IMR-90 (cell line): Measurements from ENCODE around the gene EGLN1. TPM values are rescaled to one million over a fixed set of nuclear protein-coding genes. Genes with fewer than 3 reads are reported as not detected.

Source experiments
- ATAC-seq: fragments of 200-7000 bp; cut with Tn5 transposase; 2 replicates; pipeline ENCODE4 v1.9.1; 2020; ENCODE audit warnings: low read depth, mild to moderate bottlenecking, moderate library complexity
- BruUV-seq: library from RNA; stranded (reverse); fragments of 400-500 nt; replicated peaks from 2 replicates; lab custom pipeline; 2021; lab: Mats Ljungman, UMichigan
- CTCF ChIA-PET: fragments of 300-600 bp; formaldehyde crosslinking; extraction: SDS; loops from one replicate; lab custom pipeline; 2021; ENCODE audit warnings: antibody characterized with exemption; lab: Yijun Ruan, JAX
- POLR2A ChIA-PET: fragments of 300-600 bp; sonication (Branson Sonifier 250); formaldehyde crosslinking; loops from one replicate; lab custom pipeline; 2022; ENCODE audit warnings: antibody characterized with exemption; ENCODE audit not compliant: unreplicated experiment; lab: Charles Lee
- DNase-seq: peaks from one replicate; pipeline ENCODE4 v3.0.0; 2013
- H2AFZ ChIP-seq: replicated peaks from 2 replicates; pipeline ENCODE3; 2013; ENCODE audit warnings: low read length, mild to moderate bottlenecking; ENCODE audit not compliant: poor library complexity
- H2AK5ac ChIP-seq: 2 replicates; pipeline ENCODE4 v1.6.1; 2013; ENCODE audit warnings: low read depth, low read length, inconsistent platforms
- H2AK9ac ChIP-seq: replicated peaks from 2 replicates; pipeline ENCODE3; 2013; ENCODE audit warnings: mild to moderate bottlenecking, low read depth, low read length, moderate library complexity; ENCODE audit not compliant: poor library complexity
- H2BK120ac ChIP-seq: 2 replicates; pipeline ENCODE4 v1.6.1; 2013; ENCODE audit warnings: low read depth, low read length, inconsistent platforms
- H2BK15ac ChIP-seq: 3 replicates; pipeline ENCODE4 v1.6.1; 2013; ENCODE audit warnings: low read depth, low read length, inconsistent platforms
- H2BK20ac ChIP-seq: 2 replicates; pipeline ENCODE4 v1.6.1; 2013; ENCODE audit warnings: low read depth, mild to moderate bottlenecking, inconsistent platforms, low read length, moderate library complexity
- H2BK5ac ChIP-seq: 2 replicates; pipeline ENCODE4 v1.6.1; 2013; ENCODE audit warnings: mild to moderate bottlenecking, low read depth, low read length, inconsistent platforms; ENCODE audit not compliant: poor library complexity, severe bottlenecking
- H3K14ac ChIP-seq: replicated peaks from 2 replicates; pipeline ENCODE4 v1.6.1; 2013; ENCODE audit warnings: low read depth, low read length, inconsistent platforms
- H3K18ac ChIP-seq: 2 replicates; pipeline ENCODE4 v1.6.1; 2013; ENCODE audit warnings: low read depth, low read length, control low read depth
- H3K23ac ChIP-seq: 2 replicates; pipeline ENCODE4 v1.6.1; 2013; ENCODE audit warnings: low read depth, low read length, inconsistent platforms
- H3K27ac ChIP-seq: 2 replicates; pipeline ENCODE4 v1.5.1; 2013; ENCODE audit warnings: mild to moderate bottlenecking, control low read depth, low read length; ENCODE audit not compliant: insufficient read depth
- H3K27me3 ChIP-seq: 2 replicates; pipeline ENCODE4 v1.6.1; 2013; ENCODE audit warnings: low read length; ENCODE audit not compliant: control insufficient read depth, insufficient read depth
- H3K36me3 ChIP-seq: 2 replicates; pipeline ENCODE4 v1.6.1; 2013; ENCODE audit warnings: low read length, mixed read lengths; ENCODE audit not compliant: control insufficient read depth, insufficient read depth
- H3K4ac ChIP-seq: 2 replicates; pipeline ENCODE4 v1.6.1; 2013; ENCODE audit warnings: low read depth, low read length, inconsistent platforms
- H3K4me1 ChIP-seq: 2 replicates; pipeline ENCODE4 v1.6.1; 2013; ENCODE audit warnings: low read length, mixed read lengths; ENCODE audit not compliant: control insufficient read depth, insufficient read depth
- H3K4me2 ChIP-seq: 2 replicates; pipeline ENCODE4 v1.6.1; 2013; ENCODE audit warnings: low read depth, mild to moderate bottlenecking, control low read depth, low read length, moderate library complexity
- H3K4me3 ChIP-seq: 2 replicates; pipeline ENCODE4 v1.5.1; 2013; ENCODE audit warnings: low read depth, mild to moderate bottlenecking, control low read depth, low read length, moderate library complexity; ENCODE audit not compliant: insufficient read depth
- H3K56ac ChIP-seq: 2 replicates; pipeline ENCODE4 v1.6.1; 2013; ENCODE audit warnings: low read length, inconsistent platforms; ENCODE audit not compliant: insufficient read depth; ENCODE audit errors: extremely low read depth
- H3K79me1 ChIP-seq, 2 experiments: 2 replicates each; pipeline ENCODE4 v1.6.1; 2013; ENCODE audit warnings: low read length in 2 of 2, inconsistent platforms in 1 of 2, low read depth in 1 of 2
- H3K9ac ChIP-seq: 2 replicates; pipeline ENCODE4 v1.6.1; 2013; ENCODE audit warnings: low read depth, low read length, control low read depth
- H3K9me1 ChIP-seq: 2 replicates; pipeline ENCODE4 v1.6.1; 2013; ENCODE audit warnings: low read length, inconsistent platforms; ENCODE audit not compliant: insufficient read depth
- H3K9me3 ChIP-seq: 2 replicates; pipeline ENCODE4 v1.6.1; 2013; ENCODE audit warnings: low read length; ENCODE audit not compliant: control insufficient read depth, insufficient read depth
- H4K20me1 ChIP-seq: 2 replicates; pipeline ENCODE4 v1.6.1; 2013; ENCODE audit warnings: low read length, inconsistent platforms; ENCODE audit not compliant: insufficient read depth
- H4K5ac ChIP-seq: 2 replicates; pipeline ENCODE4 v1.6.1; 2013; ENCODE audit warnings: mild to moderate bottlenecking, low read depth, low read length, control low read depth
- H4K8ac ChIP-seq, 2 experiments: 2 replicates each; pipeline ENCODE4 v1.6.1; 2013; ENCODE audit warnings: low read depth in 2 of 2, low read length in 2 of 2, control low read depth in 1 of 2, inconsistent platforms in 1 of 2
- H4K91ac ChIP-seq: 2 replicates; pipeline ENCODE4 v1.6.1; 2013; ENCODE audit warnings: low read depth, low read length, inconsistent platforms; ENCODE audit not compliant: insufficient read depth
- CEBPB ChIP-seq: IDR thresholded peaks from 2 replicates; pipeline ENCODE4 v1.6.1; 2012; ENCODE audit warnings: low read depth, low read length, improper control_type of control experiment
- MAFK ChIP-seq: IDR thresholded peaks from 2 replicates; pipeline ENCODE4 v1.6.1; 2012; ENCODE audit warnings: low read depth, low read length, improper control_type of control experiment
- POLR2A ChIP-seq: IDR thresholded peaks from 2 replicates; pipeline ENCODE4 v1.6.1; 2012; ENCODE audit warnings: mild to moderate bottlenecking, low read depth, low read length
- RAD21 ChIP-seq: IDR thresholded peaks from 2 replicates; pipeline ENCODE4 v1.6.1; 2012; ENCODE audit warnings: low read length, improper control_type of control experiment
- RFX5 ChIP-seq: IDR thresholded peaks from 2 replicates; pipeline ENCODE4 v1.8.0; 2012; ENCODE audit warnings: low read depth, mild to moderate bottlenecking, low read length, moderate library complexity
- SMC3 ChIP-seq: fragments of 150-350 bp; IDR thresholded peaks from 2 replicates; pipeline ENCODE4 v1.6.1; 2016; ENCODE audit warnings: low read depth, mild to moderate bottlenecking, antibody characterized with exemption, low read length, moderate library complexity
- WGBS, 2 experiments: methylation state at CpG; one replicate each; pipeline versions ENCODE4 v1.1.5 to v1.1.7; 2013; ENCODE audit warnings: missing lambda C conversion rate in 2 of 2; ENCODE audit not compliant: insufficient read length in 1 of 2; ENCODE audit errors: extremely low coverage in 2 of 2; 5-methylcytosine and 5-hydroxymethylcytosine counted together
- dilution Hi-C: fragments of 300-500 bp; cut with HindIII; formaldehyde crosslinking; loops from one replicate; pipeline ENCODE4 v1.14.3; 2018; ENCODE audit warnings: low sequenced_read_pairs; ENCODE audit not compliant: unreplicated experiment
- in situ Hi-C: fragments of 300-500 bp; cut with MboI; formaldehyde crosslinking; loops from 3 replicates; pipeline ENCODE4 v1.14.3; 2019; ENCODE audit warnings: low sequenced_read_pairs, inconsistent platforms, mixed read lengths
- intact Hi-C: fragments of 100-400 bp; cut with micrococcal nuclease; formaldehyde crosslinking; loops from 2 replicates; pipeline ENCODE4 v1.10.0; 2022
- polyA plus RNA-seq, 3 experiments: library from polyadenylated mRNA; depleted of rRNA; stranded (reverse); fragments of >200 nt; gene quantifications; 2 replicates each; pipeline ENCODE4 v1.2.3, GENCODE V29; 2012; ENCODE audit warnings: low replicate concordance in 1 of 3
- total RNA-seq: library from RNA; depleted of rRNA; stranded (reverse); fragments of >200 nt; gene quantifications from 2 replicates; pipeline ENCODE4 v1.2.3, GENCODE V29; 2012
- TF ChIP-seq, protein P1 (sequence below): conservative IDR thresholded peaks from 2 replicates; pipeline ENCODE4 v1.5.1; 2012; ENCODE audit warnings: mild to moderate bottlenecking, low read depth, low read length, improper control_type of control experiment

Gene EGLN1
- total and polyA plus RNA-seq, 2 of the 4 experiments (the other 2 are of a cell fraction) = 25.7 to 26.9 TPM

DNA sequence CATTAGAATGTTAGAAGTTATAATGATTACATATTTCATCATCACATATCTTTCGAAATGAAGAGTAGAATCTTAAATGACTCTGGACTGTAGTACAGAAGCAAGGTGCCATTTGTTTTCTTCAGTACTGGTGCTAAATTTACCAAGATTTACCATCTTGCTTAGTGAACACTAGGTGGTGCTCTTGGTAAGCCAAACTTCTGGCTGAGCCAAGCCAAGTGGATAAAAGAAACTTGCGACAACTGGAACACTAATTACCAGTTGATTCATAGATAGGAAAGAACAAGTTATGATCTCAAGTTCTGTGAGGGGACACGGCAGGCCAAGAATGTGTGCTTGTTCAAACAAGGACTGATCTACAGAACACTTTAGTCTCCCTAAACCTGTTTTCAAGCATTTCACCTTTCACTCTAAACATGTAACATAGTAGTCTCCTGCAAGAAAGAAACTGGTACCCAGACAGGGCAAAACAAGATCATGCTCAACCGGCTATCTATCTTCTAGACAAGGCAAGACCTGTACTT is 64.2 kb downstream of the EGLN1 start:
- peak; percentile 75 for ATAC-seq
- H3K9ac ChIP-seq = no peak overlapping the region
- peaks cover 5% of the 10 kb centered on the region for H3K4me1 ChIP-seq
- H4K20me1 ChIP-seq = no peaks in the 10 kb centered on the region; the same call in 1 of the 2 replicates
- ChIA-PET CTCF (interaction anchor here (0.6 to 0.9 kb wide), 2 partner anchors 175 to 226 kb away, joined by 4 read pairs; no protein-coding TSS in a partner anchor), POLR2A (no interaction called here)
- WGBS, 2 experiments = 0% methylated on average over 1 of the region's 4 CpGs; no CpG with 5 or more reads in 1 of the 2 experiments
- H3K27me3 ChIP-seq = no peaks in the 10 kb centered on the region
- H3K23ac ChIP-seq = no peak overlapping the region
- H2BK5ac ChIP-seq = no peak overlapping the region
- peak; percentile 79 for DNase-seq
- H4K8ac ChIP-seq = no peak overlapping the region
- no peak overlapping the region for H3K56ac ChIP-seq
- no peak overlapping the region for H2AK9ac ChIP-seq
- no peak overlapping the region for H2AK5ac ChIP-seq
- TF ChIP-seq SMC3 (peak; percentile 91), POLR2A (peak; percentile 37; the same call in 1 of the 2 replicates), CEBPB (peak; percentile 53), MAFK (no peak), RFX5 (no peak), RAD21 (peak; percentile 92)
- TF ChIP-seq, protein P1, sequence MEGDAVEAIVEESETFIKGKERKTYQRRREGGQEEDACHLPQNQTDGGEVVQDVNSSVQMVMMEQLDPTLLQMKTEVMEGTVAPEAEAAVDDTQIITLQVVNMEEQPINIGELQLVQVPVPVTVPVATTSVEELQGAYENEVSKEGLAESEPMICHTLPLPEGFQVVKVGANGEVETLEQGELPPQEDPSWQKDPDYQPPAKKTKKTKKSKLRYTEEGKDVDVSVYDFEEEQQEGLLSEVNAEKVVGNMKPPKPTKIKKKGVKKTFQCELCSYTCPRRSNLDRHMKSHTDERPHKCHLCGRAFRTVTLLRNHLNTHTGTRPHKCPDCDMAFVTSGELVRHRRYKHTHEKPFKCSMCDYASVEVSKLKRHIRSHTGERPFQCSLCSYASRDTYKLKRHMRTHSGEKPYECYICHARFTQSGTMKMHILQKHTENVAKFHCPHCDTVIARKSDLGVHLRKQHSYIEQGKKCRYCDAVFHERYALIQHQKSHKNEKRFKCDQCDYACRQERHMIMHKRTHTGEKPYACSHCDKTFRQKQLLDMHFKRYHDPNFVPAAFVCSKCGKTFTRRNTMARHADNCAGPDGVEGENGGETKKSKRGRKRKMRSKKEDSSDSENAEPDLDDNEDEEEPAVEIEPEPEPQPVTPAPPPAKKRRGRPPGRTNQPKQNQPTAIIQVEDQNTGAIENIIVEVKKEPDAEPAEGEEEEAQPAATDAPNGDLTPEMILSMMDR = peak; percentile 87
- intact Hi-C loops (loop anchor here (1.0 to 5.0 kb wide), 4 partner anchors 62 to 399 kb away; partner anchors contain the start of gene TSNAX), in situ Hi-C loops (no loop called here), dilution Hi-C loops (no loop called here)
- H3K9me3 ChIP-seq = no peaks in the 10 kb centered on the region
- H3K4ac ChIP-seq = no peak overlapping the region
- no peak overlapping the region for H3K14ac ChIP-seq
- peak overlapping the region; percentile 44; the same call in 1 of the 2 replicates for H3K4me2 ChIP-seq
- H3K18ac ChIP-seq = no peak overlapping the region
- H3K79me1 ChIP-seq = peaks cover 18 to 19% of the 10 kb centered on the region in 2 experiments
- no peak overlapping the region for H2BK15ac ChIP-seq
- no peak overlapping the region for H2BK120ac ChIP-seq
- H4K91ac ChIP-seq = no peak overlapping the region
- no TSS peak for BruUV-seq
- H3K9me1 ChIP-seq = peaks cover 4% of the 10 kb centered on the region; the same call in 1 of the 2 replicates
- no peak overlapping the region for H2BK20ac ChIP-seq
- no peak overlapping the region for H2AFZ ChIP-seq
- no peak overlapping the region for H3K27ac ChIP-seq
- H4K5ac ChIP-seq = no peak overlapping the region
- H3K36me3 ChIP-seq = peaks cover 5% of the 10 kb centered on the region
- H3K4me3 ChIP-seq = no peak overlapping the region
